Kidney glomerular epithelial cell (primary cell): ENCODE data around the gene CAMK2D.

Experiments
- DNase-seq: peaks from one replicate; lab custom pipeline; 2025; lab: John Stamatoyannopoulos, UW

The CAMK2D gene

GRCh38 chr4:113522433-113522832, 239.1 kb downstream of the CAMK2D start:
- DNase-seq = no peak

GRCh38 chr4:113513382-113513781, 248.2 kb downstream of the CAMK2D start:
- DNase-seq = no peak

GRCh38 chr4:113512880-113513279, 248.7 kb downstream of the CAMK2D start:
- DNase-seq = no peak

DNA sequence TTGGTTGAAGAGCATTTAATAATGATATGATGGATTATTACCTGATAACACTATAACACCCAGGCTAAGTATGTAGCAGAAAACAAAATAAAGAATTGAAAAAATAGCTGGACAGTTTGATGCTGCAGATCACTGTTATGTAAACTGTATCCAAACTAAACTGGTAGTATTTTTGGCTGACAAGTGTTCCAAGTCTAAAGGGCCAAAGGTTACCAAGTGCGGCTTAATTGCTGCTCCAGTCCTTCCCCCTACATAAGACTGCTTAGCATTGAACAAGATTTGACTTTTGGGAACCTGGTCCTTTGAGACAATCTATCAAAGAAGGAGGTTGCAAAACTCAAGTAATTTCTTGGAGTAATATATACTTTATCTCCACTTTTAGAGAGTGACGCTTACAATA, 249.6 kb downstream of the CAMK2D start:
- no peak for DNase-seq

DNA sequence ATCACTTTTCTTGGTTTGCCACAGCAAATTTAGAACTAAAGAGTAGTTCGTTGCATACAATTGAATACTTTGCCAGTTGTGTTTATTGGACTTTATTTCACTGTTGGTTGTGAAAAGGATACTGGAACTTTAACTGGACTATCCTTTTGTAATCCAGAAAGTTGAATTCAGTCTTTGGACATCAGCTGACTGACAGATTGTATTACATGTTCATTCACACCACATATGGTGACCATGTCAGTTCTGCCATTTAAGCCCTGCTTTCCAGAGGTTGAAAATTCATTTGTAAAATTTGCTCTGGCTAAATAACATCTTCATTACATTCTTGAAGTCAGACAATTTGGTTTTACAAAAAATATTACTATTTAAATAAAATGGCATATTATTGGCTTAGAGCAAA, 251.7 kb downstream of the CAMK2D start:
- no peak for DNase-seq

DNA sequence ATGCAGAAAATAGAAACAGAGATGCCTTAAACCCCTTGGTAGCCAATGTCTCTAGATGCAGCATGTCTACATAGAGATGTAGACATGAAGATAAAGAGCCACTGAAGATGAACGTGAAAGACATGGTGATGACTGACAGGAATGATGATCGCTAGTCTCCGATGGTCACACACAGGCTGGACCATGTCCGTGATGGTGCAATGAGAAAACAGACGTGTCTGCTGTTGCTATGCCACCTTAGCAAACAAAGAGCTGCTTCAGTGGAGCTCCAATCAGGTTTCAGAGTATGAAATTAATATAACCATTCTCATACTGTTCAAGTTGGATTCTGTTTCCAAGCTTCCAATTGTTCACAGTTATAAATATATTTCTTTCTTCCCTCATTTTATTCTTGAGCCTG, 256.5 kb downstream of the CAMK2D start:
- no peak for DNase-seq

GRCh38 chr4:113504422-113504821, 257.1 kb downstream of the CAMK2D start:
- DNase-seq = no peak

DNA sequence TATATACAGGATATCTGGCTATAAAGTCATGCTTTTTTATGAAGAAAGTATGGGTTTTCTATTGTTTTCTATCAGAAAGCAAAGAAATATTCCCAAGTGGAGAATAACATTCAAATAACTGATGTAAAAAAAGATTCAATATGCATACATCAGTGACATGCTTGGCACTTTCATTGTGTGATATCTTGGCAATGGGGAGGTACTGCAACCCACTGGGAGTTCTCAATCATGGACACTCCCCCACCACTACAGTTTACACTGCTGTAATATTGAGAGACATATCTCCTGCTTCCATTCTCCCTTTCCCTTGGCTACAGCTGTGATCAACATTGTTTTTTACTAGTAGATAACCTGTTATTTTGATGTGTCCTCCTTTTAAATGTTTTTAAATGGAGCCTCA, 257.8 kb downstream of the CAMK2D start:
- DNase-seq = no peak

DNA sequence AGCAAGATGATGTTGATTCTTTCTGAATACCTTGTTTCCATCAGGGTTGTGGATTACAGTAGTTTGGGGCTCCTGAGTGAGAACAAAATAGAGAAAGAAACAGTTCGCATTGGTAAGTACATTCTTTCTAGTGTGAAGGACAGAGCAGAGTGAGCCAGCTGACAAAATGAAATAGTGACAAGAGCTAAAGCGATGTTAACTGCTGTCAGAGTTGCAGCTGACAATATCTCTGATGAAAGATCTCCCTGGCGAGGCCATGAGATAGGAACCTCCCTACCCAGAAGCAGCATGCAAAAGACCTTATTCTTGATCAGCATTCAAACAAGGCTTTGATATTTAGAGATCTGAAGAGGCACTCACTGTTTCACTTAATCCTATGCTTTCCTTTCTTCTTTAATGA, 258.6 kb downstream of the CAMK2D start:
- no peak for DNase-seq

DNA sequence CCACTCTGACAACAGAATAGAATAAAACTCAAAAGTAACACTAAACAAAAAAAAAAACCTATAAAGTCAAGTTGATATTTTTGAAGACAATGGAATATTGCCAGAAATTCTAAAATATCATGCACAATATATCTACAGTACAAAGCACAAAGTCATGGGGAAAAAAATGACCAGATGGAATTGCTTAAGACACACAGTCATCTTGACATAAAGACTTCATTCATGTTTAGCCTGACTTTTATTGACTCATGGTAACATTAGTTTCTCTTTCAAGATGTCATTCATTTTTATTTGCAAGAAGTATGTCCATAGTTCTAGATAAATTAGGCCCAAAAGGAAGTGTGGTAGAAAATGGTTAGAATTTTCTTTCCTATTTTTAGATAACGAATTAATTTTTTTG, 259.1 kb downstream of the CAMK2D start:
- DNase-seq = no peak

GRCh38 chr4:113500424-113500823, 261.1 kb downstream of the CAMK2D start:
- DNase-seq = no peak

- peak; percentile 20 for DNase-seq
Observed at GRCh38 chr4:113499696-113500095, 261.8 kb downstream of the CAMK2D start.

GRCh38 chr4:113499166-113499565, 262.4 kb downstream of the CAMK2D start:
- DNase-seq = no peak

GRCh38 chr4:113497154-113497884, 264.2 kb downstream of the CAMK2D start:
- DNase-seq = no peak

DNA sequence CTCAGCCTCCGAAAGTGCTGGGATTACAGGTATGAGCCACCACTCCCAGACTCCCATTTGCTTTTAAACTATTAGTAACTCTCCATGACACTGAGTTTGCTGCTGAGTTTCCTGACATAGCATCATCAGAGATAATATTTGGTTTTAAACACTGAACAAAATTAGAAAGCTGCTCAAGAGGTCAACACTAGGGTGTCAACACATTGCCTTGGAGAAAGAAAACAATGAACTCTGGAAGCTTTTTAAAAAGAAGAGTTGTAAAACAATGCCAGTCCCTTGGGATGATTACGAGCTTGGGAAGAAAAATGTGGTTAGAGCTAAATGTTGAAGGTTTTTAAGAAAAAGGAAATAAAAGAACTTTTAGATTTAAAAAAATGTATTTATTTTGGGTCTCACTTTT, 264.8 kb downstream of the CAMK2D start:
- DNase-seq = no peak

DNA sequence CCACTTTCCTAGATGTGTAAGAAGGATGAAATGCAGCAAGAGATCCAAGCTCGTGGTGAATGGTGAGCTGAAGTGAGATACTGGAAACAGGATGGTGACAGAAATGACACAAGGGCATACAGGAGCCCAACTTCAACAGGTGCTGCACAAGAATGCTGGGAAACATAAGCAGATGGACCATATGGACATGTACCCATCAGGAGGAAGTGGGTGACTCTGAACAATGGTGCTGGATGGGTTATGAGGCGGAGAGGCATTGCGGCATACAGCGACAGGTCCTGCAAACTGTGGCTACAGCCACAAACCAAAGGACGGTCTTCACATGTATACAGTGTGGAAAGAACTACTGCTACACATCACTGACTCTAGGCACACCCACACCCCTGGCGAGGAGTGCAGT, 265.7 kb downstream of the CAMK2D start:
- DNase-seq = no peak

- no peak for DNase-seq
Observed at GRCh38 chr4:113483131-113483530, 278.4 kb downstream of the CAMK2D start.

GRCh38 chr4:113482325-113482724, 279.2 kb downstream of the CAMK2D start:
- no peak for DNase-seq

- no peak for DNase-seq
Observed at GRCh38 chr4:113481820-113482219, 279.7 kb downstream of the CAMK2D start.

GRCh38 chr4:113480109-113480508, 281.4 kb downstream of the CAMK2D start:
- no peak for DNase-seq

GRCh38 chr4:113478032-113478431, 283.5 kb downstream of the CAMK2D start:
- no peak for DNase-seq

GRCh38 chr4:113476800-113477199, 284.7 kb downstream of the CAMK2D start:
- DNase-seq = no peak

GRCh38 chr4:113474017-113474416, 287.5 kb downstream of the CAMK2D start:
- peak; percentile 36 for DNase-seq

- DNase-seq = no peak
Observed at GRCh38 chr4:113472864-113473263, 288.7 kb downstream of the CAMK2D start.
